GM18502 (cell line): ENCODE data around the gene DBT.

ENCODE experiments used
- ATAC-seq: cut with Tn5 transposase; IDR thresholded peaks from one replicate; pipeline ENCODE4 v1.9.1; 2021; ENCODE audit warnings: mild to moderate bottlenecking; ENCODE audit not compliant: unreplicated experiment, poor library complexity

The DBT gene

GRCh38 chr1:100137602-100138001 is 112.0 kb downstream of the DBT start:
- ATAC-seq: no peak
